Neural progenitor cell (in vitro differentiated cells): ENCODE data around the gene CRK. TPM values are rescaled to one million over a fixed set of nuclear protein-coding genes. Genes with fewer than 3 reads are reported as not detected.

Experiments used
- DNase-seq: peaks from one replicate; pipeline ENCODE4 v3.0.0-alpha.2; 2016; ENCODE audit warnings: low spot score
- H2AFZ ChIP-seq: fragments of 200-600 bp; sonication (generic); replicated peaks from 2 replicates; pipeline ENCODE4 v1.6.1; 2016; ENCODE audit warnings: antibody characterized with exemption
- H3F3A ChIP-seq: fragments of 200-600 bp; sonication (generic); 2 replicates; pipeline ENCODE4 v1.6.1; 2016; ENCODE audit warnings: antibody characterized with exemption, low read depth
- H3K27ac ChIP-seq: fragments of 200-600 bp; sonication (generic); 2 replicates; pipeline ENCODE4 v1.5.1; 2016; ENCODE audit warnings: mild to moderate bottlenecking
- H3K27me3 ChIP-seq: fragments of 200-600 bp; sonication (generic); 2 replicates; pipeline ENCODE4 v1.6.1; 2016; ENCODE audit warnings: mild to moderate bottlenecking, moderate library complexity
- H3K36me3 ChIP-seq: fragments of 200-600 bp; sonication (generic); 2 replicates; pipeline ENCODE4 v1.5.1; 2016
- H3K4me1 ChIP-seq: fragments of 200-600 bp; sonication (generic); 2 replicates; pipeline ENCODE4 v1.6.1; 2016; ENCODE audit warnings: mixed run types
- H3K4me2 ChIP-seq: fragments of 200-600 bp; sonication (generic); 2 replicates; pipeline ENCODE4 v1.6.1; 2016
- H3K4me3 ChIP-seq: fragments of 200-600 bp; sonication (generic); 2 replicates; pipeline ENCODE4 v1.5.1; 2016
- H3K79me2 ChIP-seq: fragments of 200-600 bp; sonication (generic); 2 replicates; pipeline ENCODE4 v1.6.1; 2016; ENCODE audit warnings: low read depth
- H3K9ac ChIP-seq: fragments of 200-600 bp; sonication (generic); 2 replicates; pipeline ENCODE4 v1.6.1; 2016
- H3K9me3 ChIP-seq: fragments of 200-600 bp; sonication (generic); 2 replicates; pipeline ENCODE4 v1.5.1; 2016; ENCODE audit warnings: low read depth
- H4K20me1 ChIP-seq: fragments of 200-600 bp; sonication (generic); 2 replicates; pipeline ENCODE4 v1.6.1; 2016; ENCODE audit warnings: low read depth
- H3K27ac Mint-ChIP-seq: 3 replicates; pipeline ENCODE4 v1.8.0; 2021; ENCODE audit warnings: mixed read lengths
- H3K27me3 Mint-ChIP-seq: 2 replicates; pipeline ENCODE4 v1.8.0; 2022; ENCODE audit warnings: low read depth, mild to moderate bottlenecking, inconsistent platforms, moderate library complexity, mixed read lengths; ENCODE audit not compliant: insufficient read depth
- H3K36me3 Mint-ChIP-seq: 3 replicates; pipeline ENCODE4 v1.8.0; 2021; ENCODE audit warnings: mixed read lengths
- H3K4me1 Mint-ChIP-seq: 3 replicates; pipeline ENCODE4 v1.8.0; 2021; ENCODE audit warnings: mixed read lengths
- H3K4me3 Mint-ChIP-seq: 3 replicates; pipeline ENCODE4 v1.8.0; 2021; ENCODE audit warnings: mild to moderate bottlenecking, moderate library complexity, mixed read lengths
- H3K9me3 Mint-ChIP-seq: 3 replicates; pipeline ENCODE4 v1.8.0; 2020; ENCODE audit warnings: mixed read lengths
- CTCF ChIP-seq: fragments of 200-600 bp; sonication (generic); IDR thresholded peaks from 2 replicates; pipeline ENCODE4 v1.5.1; 2017; ENCODE audit warnings: antibody characterized with exemption, mild to moderate bottlenecking
- EZH2 ChIP-seq: fragments of 200-600 bp; sonication (generic); IDR thresholded peaks from 2 replicates; pipeline ENCODE4 v1.6.1; 2017; ENCODE audit warnings: antibody characterized with exemption, mild to moderate bottlenecking, moderate library complexity
- EZH2phosphoT487 ChIP-seq: fragments of 200-600 bp; sonication (generic); IDR thresholded peaks from 2 replicates; pipeline ENCODE4 v1.6.1; 2017; ENCODE audit warnings: antibody characterized with exemption
- total RNA-seq: library from RNA; depleted of rRNA; stranded (reverse); fragments of >200 nt; gene quantifications from 2 replicates; pipeline ENCODE4 v1.2.3, GENCODE V29; 2015; ENCODE audit warnings: low replicate concordance

The CRK gene
- total RNA-seq, 1 donor from 2014 or later, result 59.6 TPM

DNA sequence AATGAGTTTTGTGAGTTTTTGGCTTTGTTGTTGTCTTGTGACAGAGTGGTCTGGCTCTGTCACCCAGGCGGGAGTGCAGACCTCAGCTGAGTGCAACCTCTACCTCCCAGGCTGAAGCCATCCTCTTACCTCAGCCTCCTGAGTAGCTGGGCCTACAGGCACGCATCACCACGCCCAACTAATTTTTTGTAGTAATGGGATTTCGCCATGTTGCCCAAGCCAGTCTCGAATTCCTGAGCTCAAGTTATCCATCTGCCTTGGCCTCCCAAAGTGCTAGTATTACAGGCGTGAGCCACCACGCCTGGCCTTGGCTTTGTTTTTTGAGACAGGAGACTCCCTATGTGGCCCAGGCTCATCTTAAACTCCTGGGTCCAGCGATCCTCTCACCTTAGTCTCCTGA, 15.1 kb downstream of the CRK start:
- Mint-ChIP-seq H3K4me3 (no peak overlapping the region), H3K4me1 (peaks cover 12% of the 10 kb centered on the region), H3K36me3 (peaks cover 11% of the 10 kb centered on the region), H3K27ac (no peak overlapping the region), H3K9me3 (no peaks in the 10 kb centered on the region), H3K27me3 (peaks cover 3% of the 10 kb centered on the region)
- Histone ChIP-seq H3K79me2 (peaks cover 100% of the 10 kb centered on the region), H3K27ac (no peak overlapping the region), H3K9ac (no peak overlapping the region), H3K9me3 (no peaks in the 10 kb centered on the region), H3K4me3 (no peak overlapping the region), H3K36me3 (no peaks in the 10 kb centered on the region), H4K20me1 (peaks cover 42% of the 10 kb centered on the region), H2AFZ (no peak overlapping the region), H3K4me1 (no peaks in the 10 kb centered on the region), H3K4me2 (no peak overlapping the region), H3K27me3 (no peaks in the 10 kb centered on the region), H3F3A (no peaks in the 10 kb centered on the region)
- no peak for TF ChIP-seq EZH2
- no peak for TF ChIP-seq EZH2phosphoT487
- no peak for TF ChIP-seq CTCF
- DNase-seq, result no peak

GRCh38 chr17:1438593-1439083, 17.4 kb downstream of the CRK start:
- no peak for DNase-seq
- H3K27ac Mint-ChIP-seq, result no peak overlapping the region

DNA sequence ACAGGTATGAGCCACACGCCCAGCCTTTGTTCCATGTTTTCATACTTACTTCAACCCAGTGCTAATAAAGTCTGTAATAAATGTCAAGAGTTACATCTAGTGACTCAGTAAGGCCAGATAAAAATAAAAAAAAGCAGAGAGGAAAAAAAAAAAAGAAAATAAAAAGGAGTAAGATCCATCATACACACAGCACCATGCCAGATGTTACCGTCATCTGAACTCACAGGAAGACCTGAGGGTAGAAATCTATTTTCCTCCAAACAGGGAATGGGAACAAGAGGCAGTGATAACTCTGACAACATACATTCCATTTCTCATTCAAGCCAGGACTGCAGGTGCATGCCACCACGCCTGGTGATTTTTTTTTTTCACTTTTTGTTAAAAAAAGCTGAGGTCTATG, 20.7 kb downstream of the CRK start:
- Mint-ChIP-seq H3K36me3 (peaks cover 36% of the 10 kb centered on the region), H3K27me3 (peaks cover 2% of the 10 kb centered on the region), H3K4me3 (no peak overlapping the region), H3K27ac (no peak overlapping the region), H3K4me1 (peaks cover 8% of the 10 kb centered on the region), H3K9me3 (no peaks in the 10 kb centered on the region)
- no peak overlapping the region for H3K9ac ChIP-seq
- no peak overlapping the region for H3K4me2 ChIP-seq
- TF ChIP-seq EZH2, result no peak
- no peak for TF ChIP-seq EZH2phosphoT487
- no peak for TF ChIP-seq CTCF
- H3F3A ChIP-seq, result no peaks in the 10 kb centered on the region
- H3K79me2 ChIP-seq, result peaks cover 99% of the 10 kb centered on the region
- H3K9me3 ChIP-seq, result no peaks in the 10 kb centered on the region
- no peak for DNase-seq
- H3K27me3 ChIP-seq, result no peaks in the 10 kb centered on the region
- H3K4me3 ChIP-seq, result no peak overlapping the region
- H2AFZ ChIP-seq, result no peak overlapping the region
- no peak overlapping the region for H3K27ac ChIP-seq
- H3K4me1 ChIP-seq, result no peaks in the 10 kb centered on the region
- no peaks in the 10 kb centered on the region for H3K36me3 ChIP-seq
- H4K20me1 ChIP-seq, result peaks cover 28% of the 10 kb centered on the region

More at GRCh38 chr17:1438593-1439083, 17.4 kb downstream of the CRK start:
- peaks cover 21% of the 10 kb centered on the region for H3K36me3 Mint-ChIP-seq
- no peak overlapping the region for H3K27ac ChIP-seq
- H3K27me3 Mint-ChIP-seq, result peaks cover 2% of the 10 kb centered on the region
- H3K79me2 ChIP-seq, result peaks cover 100% of the 10 kb centered on the region
- TF ChIP-seq EZH2, result no peak
- TF ChIP-seq CTCF, result no peak
- H3K27me3 ChIP-seq, result no peaks in the 10 kb centered on the region
- H3K4me2 ChIP-seq, result no peak overlapping the region
- no peaks in the 10 kb centered on the region for H3K36me3 ChIP-seq
- no peak overlapping the region for H2AFZ ChIP-seq
- H3K9ac ChIP-seq, result no peak overlapping the region
- H3K9me3 Mint-ChIP-seq, result no peaks in the 10 kb centered on the region
- H3K4me3 ChIP-seq, result no peak overlapping the region
- no peaks in the 10 kb centered on the region for H3F3A ChIP-seq
- H3K4me3 Mint-ChIP-seq, result no peak overlapping the region
- no peaks in the 10 kb centered on the region for H3K9me3 ChIP-seq
- no peaks in the 10 kb centered on the region for H3K4me1 ChIP-seq
- peaks cover 5% of the 10 kb centered on the region for H3K4me1 Mint-ChIP-seq
- peaks cover 28% of the 10 kb centered on the region for H4K20me1 ChIP-seq
